HFFc6 (cell line): Measurements from ENCODE around the gene KDM8. TPM values are rescaled to one million over a fixed set of nuclear protein-coding genes. Genes with fewer than 3 reads are reported as not detected.

ENCODE experiments used
- DNase-seq: peaks from one replicate; pipeline ENCODE4 v3.0.0-alpha.2; 2018
- H3K27ac Mint-ChIP-seq: 2 replicates; pipeline ENCODE4 v1.8.0; 2020; ENCODE audit warnings: mild to moderate bottlenecking, mixed read lengths
- H3K27me3 Mint-ChIP-seq: 2 replicates; pipeline ENCODE4 v1.8.0; 2021; ENCODE audit warnings: mild to moderate bottlenecking, moderate library complexity, mixed read lengths; ENCODE audit not compliant: insufficient read depth
- H3K36me3 Mint-ChIP-seq: 2 replicates; pipeline ENCODE4 v1.8.0; 2021; ENCODE audit warnings: low read depth, mixed read lengths
- H3K4me1 Mint-ChIP-seq: 2 replicates; pipeline ENCODE4 v1.8.0; 2020; ENCODE audit warnings: low read depth, mixed read lengths
- H3K4me3 Mint-ChIP-seq: 2 replicates; pipeline ENCODE4 v1.8.0; 2020; ENCODE audit warnings: mild to moderate bottlenecking, moderate library complexity, mixed read lengths
- H3K9me3 Mint-ChIP-seq: 2 replicates; pipeline ENCODE4 v1.8.0; 2020; ENCODE audit warnings: mild to moderate bottlenecking, mixed read lengths
- total RNA-seq, 6 experiments: library from RNA; stranded (reverse); fragmentation: NEBNext Ultra II Directional; extraction: Animal tissue kit (Norgen Biotek cat#: 25700); gene quantifications; 2 replicates in 1 of 6; 3 replicates in 5 of 6; pipeline ENCODE4 v1.2.3, GENCODE V29; 2021
- TF ChIP-seq, protein P1 (sequence below): fragments of 200-600 bp; sonication (generic); IDR thresholded peaks from 2 replicates; pipeline ENCODE4 v1.5.0; 2021; ENCODE audit warnings: antibody characterized with exemption, mild to moderate bottlenecking

The KDM8 gene
- total RNA-seq, 6 experiments from 2014 or later = 4.1 to 5.8 (median 4.9) TPM

DNA sequence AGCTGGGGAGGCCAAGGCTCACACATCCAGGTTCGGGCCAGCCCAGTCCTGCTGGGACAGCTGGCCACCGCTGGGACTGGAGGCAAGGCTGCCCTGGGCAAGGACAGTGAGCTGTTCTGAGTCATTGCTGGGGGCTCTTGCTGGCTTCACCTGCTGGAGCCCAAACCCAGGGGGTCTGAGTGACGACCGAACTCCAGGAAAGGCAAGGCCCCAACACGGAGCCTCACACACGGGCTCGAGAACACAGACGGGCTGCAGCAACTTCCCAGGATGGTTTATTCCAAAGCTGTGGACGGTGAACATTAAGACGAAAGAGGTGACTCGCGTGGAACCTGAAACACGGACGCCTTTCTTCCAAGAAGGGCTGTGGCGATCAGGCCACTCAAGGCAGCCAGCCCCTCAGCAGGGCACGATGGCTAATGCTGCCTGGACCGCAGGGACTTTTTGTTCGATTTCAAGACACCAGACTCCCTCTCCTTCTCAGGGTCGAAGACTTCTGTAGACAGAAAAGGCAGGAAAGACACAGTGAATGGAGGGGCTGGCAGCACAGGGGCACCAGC, 21.5 kb downstream of the KDM8 start:
- Mint-ChIP-seq H3K4me1 (peaks cover 26% of the 10 kb centered on the region), H3K4me3 (no peak overlapping the region), H3K27ac (no peak overlapping the region; the same call in 1 of the 2 replicates), H3K9me3 (no peaks in the 10 kb centered on the region), H3K36me3 (no peaks in the 10 kb centered on the region; the same call in 1 of the 2 replicates), H3K27me3 (peaks cover 4% of the 10 kb centered on the region)
- no peak for DNase-seq
- TF ChIP-seq, protein P1, sequence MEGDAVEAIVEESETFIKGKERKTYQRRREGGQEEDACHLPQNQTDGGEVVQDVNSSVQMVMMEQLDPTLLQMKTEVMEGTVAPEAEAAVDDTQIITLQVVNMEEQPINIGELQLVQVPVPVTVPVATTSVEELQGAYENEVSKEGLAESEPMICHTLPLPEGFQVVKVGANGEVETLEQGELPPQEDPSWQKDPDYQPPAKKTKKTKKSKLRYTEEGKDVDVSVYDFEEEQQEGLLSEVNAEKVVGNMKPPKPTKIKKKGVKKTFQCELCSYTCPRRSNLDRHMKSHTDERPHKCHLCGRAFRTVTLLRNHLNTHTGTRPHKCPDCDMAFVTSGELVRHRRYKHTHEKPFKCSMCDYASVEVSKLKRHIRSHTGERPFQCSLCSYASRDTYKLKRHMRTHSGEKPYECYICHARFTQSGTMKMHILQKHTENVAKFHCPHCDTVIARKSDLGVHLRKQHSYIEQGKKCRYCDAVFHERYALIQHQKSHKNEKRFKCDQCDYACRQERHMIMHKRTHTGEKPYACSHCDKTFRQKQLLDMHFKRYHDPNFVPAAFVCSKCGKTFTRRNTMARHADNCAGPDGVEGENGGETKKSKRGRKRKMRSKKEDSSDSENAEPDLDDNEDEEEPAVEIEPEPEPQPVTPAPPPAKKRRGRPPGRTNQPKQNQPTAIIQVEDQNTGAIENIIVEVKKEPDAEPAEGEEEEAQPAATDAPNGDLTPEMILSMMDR = no peak

DNA sequence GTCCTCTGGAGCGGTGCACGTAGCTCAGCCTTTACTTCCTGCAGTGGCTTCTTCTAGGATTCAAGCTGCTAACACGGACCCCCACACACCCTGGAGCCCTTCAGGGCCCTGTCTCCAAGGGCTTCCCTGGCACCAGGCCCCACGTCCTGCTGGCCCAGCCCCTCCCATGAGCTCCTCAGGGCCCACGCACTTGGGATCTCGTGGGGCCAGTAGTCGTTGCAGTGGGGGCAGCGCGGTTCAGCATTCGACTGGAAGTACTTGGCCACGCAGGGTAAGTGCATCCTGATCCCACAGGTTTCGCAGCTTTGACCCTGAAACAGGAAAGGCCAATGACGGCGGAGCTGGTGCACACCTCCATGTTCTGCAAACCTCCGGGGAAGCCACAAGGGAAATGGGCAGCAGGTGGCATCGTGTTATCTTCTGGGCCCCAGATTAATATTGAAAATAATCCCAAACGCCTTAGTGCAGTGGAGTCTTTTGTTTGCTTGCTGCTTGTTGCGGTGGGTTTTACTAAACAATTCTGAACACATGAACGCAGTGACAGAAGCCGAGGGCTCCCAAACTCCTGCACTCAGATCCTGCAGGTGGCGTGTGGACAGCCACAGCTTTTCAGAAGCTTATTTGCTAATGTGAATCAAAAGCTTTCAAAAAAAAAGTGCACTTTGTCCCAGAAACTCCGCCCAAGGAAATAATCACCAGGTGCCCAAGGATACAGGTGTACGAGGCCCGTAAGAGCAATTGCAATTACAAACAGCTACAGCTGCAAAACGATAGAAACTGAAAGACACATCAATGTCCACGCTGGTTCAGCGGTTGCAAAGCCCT, 22.4 kb downstream of the KDM8 start:
- H3K27ac Mint-ChIP-seq = no peak overlapping the region
- TF ChIP-seq, protein P1 = no peak
- H3K4me1 Mint-ChIP-seq = peaks cover 26% of the 10 kb centered on the region
- no peaks in the 10 kb centered on the region for H3K9me3 Mint-ChIP-seq
- no peaks in the 10 kb centered on the region; the same call in 1 of the 2 replicates for H3K36me3 Mint-ChIP-seq
- no peak overlapping the region for H3K4me3 Mint-ChIP-seq
- no peak for DNase-seq
- H3K27me3 Mint-ChIP-seq = peaks cover 4% of the 10 kb centered on the region

DNA sequence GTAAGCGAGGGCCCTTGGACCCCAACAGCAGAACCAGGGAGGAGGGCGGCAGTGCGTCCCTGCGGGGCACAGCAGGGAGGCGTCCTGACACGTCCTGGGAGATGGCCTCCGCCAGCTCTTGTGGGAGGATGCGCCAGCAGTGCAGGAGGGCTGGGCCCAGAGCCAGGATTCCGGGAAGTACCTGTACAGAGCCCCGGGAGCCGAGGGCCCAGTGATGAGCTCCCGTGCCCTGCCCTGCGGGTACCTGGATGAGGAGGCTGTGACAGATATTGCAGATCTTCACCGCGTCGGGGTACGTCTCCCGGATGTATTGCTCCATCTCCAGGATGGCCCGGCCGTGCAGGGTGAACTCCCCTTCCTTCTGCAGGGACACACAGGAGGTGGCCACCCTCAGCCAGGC, 23.1 kb downstream of the KDM8 start:
- TF ChIP-seq, protein P1 = no peak
- DNase-seq = no peak
- no peaks in the 10 kb centered on the region; the same call in 1 of the 2 replicates for H3K36me3 Mint-ChIP-seq
- peaks cover 26% of the 10 kb centered on the region for H3K4me1 Mint-ChIP-seq
- H3K4me3 Mint-ChIP-seq = no peak overlapping the region
- H3K27me3 Mint-ChIP-seq = peaks cover 4% of the 10 kb centered on the region
- no peak overlapping the region for H3K27ac Mint-ChIP-seq
- H3K9me3 Mint-ChIP-seq = no peaks in the 10 kb centered on the region

DNA sequence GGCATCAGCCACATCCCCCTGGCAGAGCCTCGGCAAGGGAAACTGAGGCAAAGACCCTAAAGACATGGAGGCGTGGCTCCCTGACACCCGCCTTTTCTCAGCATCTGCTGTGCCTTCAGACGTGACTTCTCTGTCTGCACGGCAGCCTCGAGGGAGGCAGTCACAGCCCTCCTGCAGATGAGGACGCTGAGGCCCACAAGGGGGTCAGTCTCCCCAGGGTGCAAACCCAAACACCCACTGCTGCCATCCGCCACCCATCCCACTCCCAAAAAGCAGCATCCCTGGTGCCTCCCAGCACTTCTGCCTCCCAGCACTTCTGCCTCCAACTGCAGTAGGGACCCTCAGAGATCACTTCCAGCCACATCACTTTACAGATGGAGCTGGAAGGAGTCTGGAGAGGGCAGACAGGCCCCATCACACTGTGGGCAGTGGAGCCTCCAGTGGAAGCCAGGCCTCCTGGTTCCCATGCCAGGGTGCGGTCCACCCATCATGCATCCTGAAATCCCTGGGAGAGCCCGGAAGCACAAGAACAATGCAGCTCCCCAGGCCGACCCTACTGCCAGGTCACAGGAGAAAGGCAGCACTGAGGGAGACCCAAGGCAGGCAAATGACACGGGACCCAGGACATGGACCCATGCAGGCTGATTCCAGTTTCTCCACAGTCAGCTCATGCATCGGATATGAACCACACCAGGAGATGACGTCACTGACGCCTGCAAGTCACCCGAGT, 23.8 kb downstream of the KDM8 start:
- Mint-ChIP-seq H3K27me3 (peaks cover 4% of the 10 kb centered on the region), H3K4me3 (no peak overlapping the region), H3K36me3 (peaks cover 4% of the 10 kb centered on the region; the same call in 1 of the 2 replicates), H3K9me3 (no peaks in the 10 kb centered on the region), H3K27ac (no peak overlapping the region), H3K4me1 (peaks cover 20% of the 10 kb centered on the region)
- DNase-seq = no peak
- TF ChIP-seq, protein P1 = no peak

DNA sequence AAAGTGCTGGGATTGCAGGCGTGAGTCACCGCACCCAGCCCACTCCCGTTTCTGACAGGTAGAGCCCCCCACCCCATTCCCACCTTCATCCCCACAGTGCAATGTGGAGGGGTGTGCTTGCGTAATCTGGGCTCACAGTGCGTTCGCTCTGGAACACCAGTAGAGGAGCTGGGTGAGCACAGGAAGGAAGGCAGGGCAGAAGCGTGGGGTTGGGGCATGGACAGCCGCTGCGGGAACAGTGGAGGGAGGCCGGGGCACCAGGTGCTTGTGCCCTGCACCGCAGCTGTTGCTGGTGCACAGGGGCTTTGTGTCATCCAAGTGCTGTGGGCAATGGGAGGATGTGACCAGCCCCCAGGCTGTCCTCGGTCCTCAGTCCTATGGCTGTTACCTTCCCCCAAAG, 24.7 kb downstream of the KDM8 start:
- Mint-ChIP-seq H3K27ac (no peak overlapping the region), H3K4me1 (peaks cover 11% of the 10 kb centered on the region), H3K27me3 (no peaks in the 10 kb centered on the region; the same call in 1 of the 2 replicates), H3K4me3 (no peak overlapping the region), H3K36me3 (peaks cover 9% of the 10 kb centered on the region; the same call in 1 of the 2 replicates), H3K9me3 (no peaks in the 10 kb centered on the region)
- DNase-seq = no peak
- TF ChIP-seq, protein P1 = no peak
